Gastrocnemius medialis (tissue), 4 donors: ENCODE measurements around the gene NLRP5. TPM values are rescaled to one million over a fixed set of nuclear protein-coding genes. Genes with fewer than 3 reads are reported as not detected.
A peak's percentile ranks its signal among the peaks of the same experiment; 100 is the strongest.

Source experiments
- ATAC-seq, 2 donors: fragments of 150-250 bp; one replicate each; pipeline ENCODE4 v1.9.1; 2016
- DNase-seq, 2 donors: peaks; one replicate each; pipeline ENCODE4 v3.0.0-alpha.2; 2019
- H3K27ac ChIP-seq, 4 donors: fragments of 200-600 bp; sonication (generic); 1 replicate in 1 of 4; 2 replicates in 3 of 4; pipeline ENCODE4 v1.5.1; 2016 to 2018; ENCODE audit warnings: mild to moderate bottlenecking in 2 of 4, moderate library complexity in 1 of 4
- H3K27me3 ChIP-seq, 3 donors: fragments of 200-600 bp; sonication (generic) in 2 of 3; 1 replicate in 1 of 3; 2 replicates in 2 of 3; pipeline versions ENCODE4 v1.5.1 to v1.6.0; 2016 to 2019; ENCODE audit warnings: mild to moderate bottlenecking in 1 of 3, moderate library complexity in 1 of 3
- H3K36me3 ChIP-seq, 2 donors: fragments of 200-600 bp; sonication (generic) in 1 of 2; one replicate each; pipeline ENCODE4 v1.5.1; 2017 to 2018
- H3K4me1 ChIP-seq, 2 donors: fragments of 200-600 bp; sonication (generic) in 1 of 2; one replicate each; pipeline ENCODE4 v1.5.1; 2016 to 2017; ENCODE audit warnings: mild to moderate bottlenecking in 2 of 2
- H3K4me3 ChIP-seq, 4 donors: fragments of 200-600 bp; sonication (generic) in 3 of 4; 1 replicate in 1 of 4; 2 replicates in 3 of 4; pipeline ENCODE4 v1.5.1; 2016 to 2019; ENCODE audit warnings: mild to moderate bottlenecking in 2 of 4
- H3K9me3 ChIP-seq, 3 donors: fragments of 200-600 bp; sonication (generic) in 2 of 3; 1 replicate in 1 of 3; 2 replicates in 2 of 3; pipeline ENCODE4 v1.5.1; 2016 to 2019
- POLR2A ChIP-seq, 2 donors: fragments of 450-650 bp; IDR thresholded peaks; one replicate each; pipeline ENCODE4 v1.6.1; 2017; ENCODE audit warnings: antibody characterized with exemption in 2 of 2, mild to moderate bottlenecking in 2 of 2, moderate library complexity in 2 of 2
- in situ Hi-C, 4 donors: fragments of 200-750 bp; cut with MboI; loops; one replicate each; pipeline versions ENCODE4 v1.15.0 to v1.8.0; 2017; ENCODE audit warnings: low sequenced_read_pairs in 4 of 4
- intact Hi-C: fragments of 100-400 bp; cut with DNase I; formaldehyde crosslinking; loops from one replicate; pipeline ENCODE4 v1.15.1; 2023; ENCODE audit warnings: low total_unique reads
- total RNA-seq, 4 donors: library from RNA; depleted of rRNA; stranded (reverse); fragments of >200 nt; gene quantifications; one replicate each; pipeline versions ENCODE4 v1.1.0 to v1.2.3, GENCODE V29; 2016
- TF ChIP-seq, protein P1 (sequence below), 5 experiments: fragments of 450-650 bp in 3 of 5; fragments of 200-600 bp in 2 of 5; sonication (generic) in 2 of 5; IDR thresholded peaks in 4 of 5; conservative IDR thresholded peaks in 1 of 5; 1 replicate in 4 of 5; 2 replicates in 1 of 5; pipeline ENCODE4 v1.5.1; 2016 to 2019; ENCODE audit warnings: antibody characterized with exemption in 5 of 5, mild to moderate bottlenecking in 3 of 5, moderate library complexity in 3 of 5

NLRP5 gene
- total RNA-seq, 4 donors from 2014 or later, result not detected

DNA sequence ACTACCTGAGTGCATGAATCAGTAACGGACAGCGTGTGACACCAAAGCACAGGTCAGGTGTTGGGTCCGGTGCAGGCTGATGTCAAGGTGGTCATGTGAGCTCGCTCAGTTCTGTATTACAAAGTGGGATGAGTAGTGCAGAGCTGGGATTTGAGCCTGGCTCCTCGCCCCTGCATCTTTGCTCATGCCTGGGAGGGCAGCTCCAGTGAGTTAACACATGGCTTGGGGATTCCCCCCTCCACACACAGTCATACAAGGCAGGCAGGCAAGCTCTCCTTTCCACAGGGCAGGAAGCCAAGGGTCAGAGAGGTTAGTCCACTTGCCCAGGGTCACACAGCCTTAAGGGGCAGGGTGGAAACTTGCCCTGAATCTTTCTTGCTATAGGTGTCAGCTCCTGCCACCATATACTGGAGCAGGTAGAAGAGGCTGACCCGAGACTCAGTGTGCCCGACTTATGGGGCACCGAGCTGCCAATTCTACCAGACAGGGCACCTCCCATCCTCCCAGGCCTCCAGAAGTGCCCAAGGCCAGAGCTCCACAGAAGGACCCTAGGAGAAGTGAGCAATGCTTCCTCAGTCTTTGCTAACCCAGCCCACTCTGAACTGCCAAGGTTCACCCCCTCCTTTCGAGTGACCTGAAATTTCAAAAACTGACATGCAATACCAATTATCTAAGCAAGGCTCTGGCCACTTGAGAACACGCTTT lies 99.1 kb downstream of the NLRP5 start:
- Histone ChIP-seq H3K27me3 (no peaks in the 10 kb centered on the region), H3K27ac (no peak overlapping the region), H3K36me3 (peaks cover 0 to 6% of the 10 kb centered on the region in 2 donors), H3K4me3 (no peak overlapping the region), H3K4me1 (peaks cover 5 to 6% of the 10 kb centered on the region in 2 donors), H3K9me3 (no peaks in the 10 kb centered on the region)
- ATAC-seq (no peak), DNase-seq (no peak)
- TF ChIP-seq POLR2A (IDR thresholded peaks at IDR 0.05), result no peak
- TF ChIP-seq, protein P1, sequence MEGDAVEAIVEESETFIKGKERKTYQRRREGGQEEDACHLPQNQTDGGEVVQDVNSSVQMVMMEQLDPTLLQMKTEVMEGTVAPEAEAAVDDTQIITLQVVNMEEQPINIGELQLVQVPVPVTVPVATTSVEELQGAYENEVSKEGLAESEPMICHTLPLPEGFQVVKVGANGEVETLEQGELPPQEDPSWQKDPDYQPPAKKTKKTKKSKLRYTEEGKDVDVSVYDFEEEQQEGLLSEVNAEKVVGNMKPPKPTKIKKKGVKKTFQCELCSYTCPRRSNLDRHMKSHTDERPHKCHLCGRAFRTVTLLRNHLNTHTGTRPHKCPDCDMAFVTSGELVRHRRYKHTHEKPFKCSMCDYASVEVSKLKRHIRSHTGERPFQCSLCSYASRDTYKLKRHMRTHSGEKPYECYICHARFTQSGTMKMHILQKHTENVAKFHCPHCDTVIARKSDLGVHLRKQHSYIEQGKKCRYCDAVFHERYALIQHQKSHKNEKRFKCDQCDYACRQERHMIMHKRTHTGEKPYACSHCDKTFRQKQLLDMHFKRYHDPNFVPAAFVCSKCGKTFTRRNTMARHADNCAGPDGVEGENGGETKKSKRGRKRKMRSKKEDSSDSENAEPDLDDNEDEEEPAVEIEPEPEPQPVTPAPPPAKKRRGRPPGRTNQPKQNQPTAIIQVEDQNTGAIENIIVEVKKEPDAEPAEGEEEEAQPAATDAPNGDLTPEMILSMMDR (IDR thresholded peaks at IDR 0.05 in 4 of 5, conservative IDR thresholded peaks at IDR 0.05 in 1 of 5), result no peak
- in situ Hi-C loops, result no loop called here
- intact Hi-C loops, result no loop called here

DNA sequence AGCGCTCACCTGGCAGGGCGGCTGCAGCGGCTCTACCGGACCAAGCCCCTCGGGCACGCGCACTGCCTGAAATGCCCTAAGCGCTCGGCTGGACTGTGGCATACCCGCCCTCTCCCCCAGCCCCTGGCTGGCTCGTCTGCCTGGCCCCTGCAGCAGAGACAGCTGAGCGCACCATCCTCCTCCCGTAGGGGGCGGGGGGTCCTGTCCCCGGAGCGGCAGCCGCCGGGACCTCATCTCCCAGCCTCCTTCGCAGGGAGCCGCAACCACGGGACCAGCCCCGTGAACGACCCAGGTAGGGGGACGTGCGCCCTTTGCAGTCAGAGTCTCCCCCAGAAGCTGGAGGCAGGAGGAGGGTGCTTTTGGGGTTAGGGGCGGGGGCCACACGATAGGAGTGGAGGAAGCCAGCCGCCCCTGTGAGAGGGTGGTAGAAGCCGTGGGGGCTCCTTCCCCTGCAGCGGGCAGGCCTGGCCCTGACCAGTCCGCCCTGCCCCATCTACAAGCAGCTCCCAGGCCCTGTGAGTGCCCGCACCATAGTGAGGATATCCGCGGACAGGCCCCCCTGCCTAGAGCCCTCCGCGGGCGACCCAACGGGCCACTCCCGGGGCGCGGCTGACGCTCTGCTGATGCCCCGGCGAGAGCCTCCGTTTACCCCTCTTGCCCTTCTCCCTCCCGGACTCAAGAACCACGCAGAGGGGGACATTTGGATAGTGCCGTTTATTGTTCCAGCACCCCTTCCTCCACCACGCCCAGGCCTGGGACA lies 100.3 kb downstream of the NLRP5 start:
- H3K27ac ChIP-seq, result no peak overlapping the region

DNA sequence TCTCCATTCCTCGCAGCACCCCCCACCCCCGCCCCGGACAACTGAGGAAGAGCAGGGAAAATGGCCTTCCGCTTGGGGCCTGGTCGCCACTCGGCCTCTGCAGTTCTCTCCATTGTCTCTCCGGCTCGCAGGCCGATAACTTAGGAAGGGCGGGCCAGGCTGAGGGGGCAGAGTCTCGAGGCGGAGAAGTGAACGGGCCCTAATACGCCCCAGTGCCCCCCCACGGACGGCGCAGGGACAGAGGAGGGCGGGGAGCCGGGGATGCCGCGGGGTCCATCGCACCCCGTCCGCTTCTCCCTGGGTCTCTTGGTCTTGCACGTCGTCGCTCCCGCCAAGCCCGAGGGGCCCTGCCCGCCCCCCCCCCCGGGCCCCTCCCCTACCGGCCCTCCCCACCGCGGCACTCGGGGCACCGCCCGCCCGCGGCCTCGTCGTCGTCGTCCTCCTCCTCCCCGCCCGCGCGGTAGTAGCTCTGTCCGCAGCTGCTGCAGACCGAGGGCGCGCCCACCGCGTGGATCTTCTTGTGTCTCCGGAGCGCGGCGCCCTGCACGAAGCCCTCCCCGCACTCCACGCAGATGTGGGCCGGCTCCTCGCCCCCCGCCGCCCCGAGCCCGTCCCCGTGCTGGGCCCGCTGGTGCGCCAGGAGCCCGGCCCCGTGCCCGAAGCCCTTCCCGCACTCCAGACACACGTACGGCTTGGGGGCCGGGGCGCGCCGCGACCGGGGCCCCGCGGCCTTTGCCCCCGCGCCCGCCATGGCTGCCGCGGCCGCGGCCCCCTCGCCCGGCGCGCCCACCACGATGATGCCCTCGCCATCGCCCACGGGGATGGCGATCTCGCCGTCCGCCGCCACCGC lies 101.3 kb downstream of the NLRP5 start:
- H3K4me3 ChIP-seq, result no peak overlapping the region
- no peak overlapping the region for H3K27ac ChIP-seq
- no peaks in the 10 kb centered on the region for H3K9me3 ChIP-seq
- peaks cover 6 to 8% of the 10 kb centered on the region in 2 donors for H3K4me1 ChIP-seq
- intact Hi-C loops (no loop called here), in situ Hi-C loops (no loop called here)
- H3K36me3 ChIP-seq, result peaks cover 0 to 6% of the 10 kb centered on the region in 2 donors
- ATAC-seq, result no peak
- DNase-seq, result no peak
- no peaks in the 10 kb centered on the region for H3K27me3 ChIP-seq
- TF ChIP-seq, protein P1 (IDR thresholded peaks at IDR 0.05 in 4 of 5, conservative IDR thresholded peaks at IDR 0.05 in 1 of 5), result no peak
- no peak for TF ChIP-seq POLR2A (IDR thresholded peaks at IDR 0.05)

More for the DNA sequence above, 100.3 kb downstream of the NLRP5 start:
- H3K36me3 ChIP-seq, result peaks cover 0 to 6% of the 10 kb centered on the region in 2 donors
- no peak for DNase-seq
- H3K4me1 ChIP-seq, result peaks cover 6 to 8% of the 10 kb centered on the region in 2 donors
- no peak for ATAC-seq
- H3K9me3 ChIP-seq, result no peaks in the 10 kb centered on the region
- TF ChIP-seq, protein P1 (IDR thresholded peaks at IDR 0.05 in 4 of 5, conservative IDR thresholded peaks at IDR 0.05 in 1 of 5), result no peak
- no peak for TF ChIP-seq POLR2A (IDR thresholded peaks at IDR 0.05)
- no peaks in the 10 kb centered on the region for H3K27me3 ChIP-seq
- no peak overlapping the region for H3K4me3 ChIP-seq
- in situ Hi-C loops (no loop called here), intact Hi-C loops (no loop called here)

DNA sequence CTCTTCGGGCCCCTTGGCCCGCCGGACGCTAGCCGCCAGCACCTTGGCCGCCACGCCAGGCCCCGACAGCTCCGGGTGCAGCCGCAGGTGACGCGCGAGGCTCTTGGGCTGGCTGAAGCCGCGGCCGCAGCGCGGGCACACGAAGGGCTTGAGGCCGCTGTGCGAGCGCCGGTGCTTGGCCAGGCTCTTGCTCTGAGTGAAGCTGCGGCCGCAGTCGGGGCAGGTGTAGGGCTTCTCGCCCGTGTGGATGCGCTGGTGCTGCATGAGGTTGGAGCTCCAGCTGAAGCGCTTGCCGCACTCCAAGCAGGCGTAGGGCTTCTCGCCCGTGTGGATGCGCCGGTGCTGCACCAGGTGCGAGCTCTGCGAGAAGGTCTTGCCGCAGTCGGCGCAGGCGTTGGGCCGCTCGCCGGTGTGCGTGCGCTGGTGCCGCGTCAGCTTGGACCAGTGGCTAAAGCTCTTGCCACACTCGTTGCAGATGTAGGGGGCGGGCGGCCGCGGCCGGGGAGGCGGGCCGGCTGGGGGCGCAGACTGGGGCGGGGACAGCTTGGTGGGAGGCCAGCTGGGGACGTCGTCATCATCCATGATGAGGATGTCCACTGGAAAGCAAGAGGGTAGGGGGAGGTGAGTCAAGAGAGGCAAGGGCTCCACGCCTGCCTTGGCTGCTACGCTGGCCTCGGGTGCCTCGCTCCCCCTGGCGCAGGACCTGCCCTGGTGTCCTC lies 102.1 kb downstream of the NLRP5 start:
- ATAC-seq (no peak), DNase-seq (no peak)
- H3K27me3 ChIP-seq, result no peaks in the 10 kb centered on the region
- intact Hi-C loops, result no loop called here
- H3K27ac ChIP-seq, result peak overlapping the region in 1 of 4 donors; percentile 70
- H3K9me3 ChIP-seq, result no peaks in the 10 kb centered on the region
- in situ Hi-C loops, result no loop called here
- peaks cover 6 to 8% of the 10 kb centered on the region in 2 donors for H3K4me1 ChIP-seq
- H3K36me3 ChIP-seq, result peaks cover 0 to 6% of the 10 kb centered on the region in 2 donors
- TF ChIP-seq POLR2A (IDR thresholded peaks at IDR 0.05), result no peak
- TF ChIP-seq, protein P1 (IDR thresholded peaks at IDR 0.05 in 4 of 5, conservative IDR thresholded peaks at IDR 0.05 in 1 of 5), result no peak
- no peak overlapping the region for H3K4me3 ChIP-seq
